Fibroblast of skin of left biceps (primary cell): Measurements from ENCODE around the gene RILPL1.

Source experiments
- DNase-seq, 2 experiments: peaks; one replicate each; pipeline ENCODE4 v3.0.0-alpha.2; 2013; ENCODE audit warnings: low read depth in 2 of 2

Gene RILPL1

DNA sequence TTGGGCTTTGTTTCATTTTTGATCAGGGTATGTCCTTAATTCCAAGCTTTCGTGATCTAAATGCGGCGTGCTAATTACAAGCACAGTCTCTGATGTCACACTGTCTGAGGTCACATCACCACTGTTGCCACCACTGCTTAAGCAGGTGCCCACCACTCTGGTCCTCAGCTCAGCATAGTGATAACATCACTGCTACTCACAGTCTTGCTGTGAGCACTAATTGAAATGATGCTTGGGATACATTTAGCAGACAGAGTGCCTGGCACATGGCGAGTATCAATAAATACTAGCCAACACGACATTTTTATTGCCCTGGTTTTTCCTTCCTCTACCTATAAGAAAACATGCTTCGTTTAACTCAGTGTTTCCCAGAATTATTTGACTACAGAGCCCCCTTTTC lies 104.9 kb downstream of the RILPL1 start:
- no peak for DNase-seq

- no peak for DNase-seq
Measured at GRCh38 chr12:123427036-123427769, 106.3 kb downstream of the RILPL1 start.

DNA sequence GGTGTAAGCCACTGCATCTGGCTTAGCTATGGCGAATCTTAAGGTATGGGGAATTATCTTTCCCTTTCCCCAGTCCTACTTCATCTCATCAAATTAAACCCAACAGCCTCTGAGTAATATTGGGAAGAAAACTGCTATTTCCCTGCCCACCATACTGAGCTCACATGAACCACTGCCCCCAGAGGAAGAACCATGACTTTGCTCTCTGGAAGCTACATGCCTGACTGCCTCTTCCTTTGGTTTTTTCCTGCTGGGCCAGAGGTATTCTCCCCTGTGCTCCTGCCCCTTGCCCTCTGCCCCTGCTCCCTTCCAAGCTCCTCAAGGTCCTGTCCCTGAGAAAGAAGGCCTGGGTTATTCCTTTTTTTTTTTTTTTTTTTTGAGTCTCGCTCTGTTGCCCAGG lies 112.2 kb downstream of the RILPL1 start:
- DNase-seq: no peak
